ENCODE results near the gene DPP10. TPM values are rescaled to one million over a fixed set of nuclear protein-coding genes. Genes with fewer than 3 reads are reported as not detected.

The DPP10 gene
- total and polyA plus RNA-seq, 4 donors = 0.08 to 5.0 (median 0.27) TPM

DNA sequence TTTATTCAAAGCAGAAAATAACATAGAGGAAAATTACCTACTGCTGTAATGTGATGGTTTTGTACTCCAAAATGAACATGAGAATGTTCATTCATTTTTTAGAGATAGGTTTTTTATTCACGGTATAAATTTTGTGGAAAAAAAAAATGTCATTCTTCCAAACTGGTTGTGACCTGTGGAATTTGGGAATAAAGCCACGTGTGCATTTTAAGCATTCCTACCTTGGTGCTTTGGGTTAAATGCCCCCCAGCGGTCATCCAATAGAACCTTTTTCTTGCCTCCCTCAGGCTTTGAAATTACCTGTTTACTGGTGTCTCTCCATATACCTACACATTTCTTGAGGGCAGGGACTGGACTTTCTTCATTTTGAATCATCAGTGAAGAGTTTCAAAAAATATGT lies 740.7 kb downstream of the DPP10 start:
- ATAC-seq (ENCODE audit: insufficient read depth, low FRiP score) (no peak), DNase-seq (no peak)
- Histone ChIP-seq H3K4me3 (no peak overlapping the region), H3K36me3 (ENCODE audit: control insufficient read depth in 4 of 4, insufficient read depth in 4 of 4, low read length in 4 of 4) (no peaks in the 10 kb centered on the region), H3K9me3 (ENCODE audit: control insufficient read depth in 4 of 4, insufficient read depth in 3 of 4, low read length in 3 of 4) (peaks cover 0 to 3% (median 0%) of the 10 kb centered on the region in 4 donors), H3K9ac (ENCODE audit: insufficient read depth in 1 of 2, low read length in 2 of 2) (no peak overlapping the region), H3K27ac (ENCODE audit: low read depth in 1 of 2, low read length in 1 of 2) (no peak overlapping the region), H3K4me1 (ENCODE audit: control insufficient read depth in 5 of 5, insufficient read depth in 5 of 5, low read length in 5 of 5) (no peaks in the 10 kb centered on the region), H3K27me3 (ENCODE audit: control insufficient read depth in 3 of 3, insufficient read depth in 3 of 3, low read length in 2 of 3) (peaks cover 0 to 6% (median 0%) of the 10 kb centered on the region in 3 donors)
- TF ChIP-seq, protein P1, sequence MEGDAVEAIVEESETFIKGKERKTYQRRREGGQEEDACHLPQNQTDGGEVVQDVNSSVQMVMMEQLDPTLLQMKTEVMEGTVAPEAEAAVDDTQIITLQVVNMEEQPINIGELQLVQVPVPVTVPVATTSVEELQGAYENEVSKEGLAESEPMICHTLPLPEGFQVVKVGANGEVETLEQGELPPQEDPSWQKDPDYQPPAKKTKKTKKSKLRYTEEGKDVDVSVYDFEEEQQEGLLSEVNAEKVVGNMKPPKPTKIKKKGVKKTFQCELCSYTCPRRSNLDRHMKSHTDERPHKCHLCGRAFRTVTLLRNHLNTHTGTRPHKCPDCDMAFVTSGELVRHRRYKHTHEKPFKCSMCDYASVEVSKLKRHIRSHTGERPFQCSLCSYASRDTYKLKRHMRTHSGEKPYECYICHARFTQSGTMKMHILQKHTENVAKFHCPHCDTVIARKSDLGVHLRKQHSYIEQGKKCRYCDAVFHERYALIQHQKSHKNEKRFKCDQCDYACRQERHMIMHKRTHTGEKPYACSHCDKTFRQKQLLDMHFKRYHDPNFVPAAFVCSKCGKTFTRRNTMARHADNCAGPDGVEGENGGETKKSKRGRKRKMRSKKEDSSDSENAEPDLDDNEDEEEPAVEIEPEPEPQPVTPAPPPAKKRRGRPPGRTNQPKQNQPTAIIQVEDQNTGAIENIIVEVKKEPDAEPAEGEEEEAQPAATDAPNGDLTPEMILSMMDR (IDR thresholded peaks at IDR 0.05; ENCODE audit: control extremely low read depth, extremely low read depth) = no peak
- whole genome bisulfite sequencing, 2 donors = 33 to 49% methylated on average over 3 of the region's 3 CpGs

DNA sequence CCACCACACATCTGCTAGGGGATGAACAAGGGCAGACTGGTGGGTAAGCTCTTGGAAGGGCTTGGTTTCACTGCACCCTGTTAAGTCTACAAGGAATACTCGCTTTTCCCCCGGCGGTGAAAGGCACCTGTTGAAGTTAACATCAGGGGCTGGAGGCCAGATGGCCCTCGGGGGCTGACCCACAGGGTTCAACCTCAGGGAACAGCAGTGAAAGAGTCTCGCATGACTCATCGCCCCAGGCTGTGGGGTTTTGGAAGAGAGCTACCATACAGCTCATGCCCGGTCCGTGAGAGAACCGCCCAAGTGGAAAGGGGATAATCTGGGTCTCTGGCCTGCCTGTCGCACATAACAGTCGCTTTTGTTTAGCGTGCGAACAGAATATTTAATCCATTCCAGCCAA lies 748.0 kb downstream of the DPP10 start:
- Histone ChIP-seq H3K27me3 (ENCODE audit: control insufficient read depth in 3 of 3, insufficient read depth in 3 of 3, low read length in 2 of 3) (no peaks in the 10 kb centered on the region), H3K36me3 (ENCODE audit: control insufficient read depth in 4 of 4, insufficient read depth in 4 of 4, low read length in 4 of 4) (no peaks in the 10 kb centered on the region), H3K27ac (ENCODE audit: low read depth in 1 of 2, low read length in 1 of 2) (no peak overlapping the region), H3K4me1 (ENCODE audit: control insufficient read depth in 5 of 5, insufficient read depth in 5 of 5, low read length in 5 of 5) (peaks cover 0 to 4% (median 0%) of the 10 kb centered on the region in 5 donors), H3K9ac (ENCODE audit: insufficient read depth in 1 of 2, low read length in 2 of 2) (no peak overlapping the region), H3K4me3 (no peak overlapping the region), H3K9me3 (ENCODE audit: control insufficient read depth in 4 of 4, insufficient read depth in 3 of 4, low read length in 3 of 4) (peaks cover 0 to 5% (median 2%) of the 10 kb centered on the region in 4 donors)
- ATAC-seq (ENCODE audit: insufficient read depth, low FRiP score) = no peak
- DNase-seq = no peak
- TF ChIP-seq, protein P1 (IDR thresholded peaks at IDR 0.05; ENCODE audit: control extremely low read depth, extremely low read depth) = no peak
- WGBS, 2 donors = 94 to 96% methylated on average over 13 of the region's 13 CpGs

DNA sequence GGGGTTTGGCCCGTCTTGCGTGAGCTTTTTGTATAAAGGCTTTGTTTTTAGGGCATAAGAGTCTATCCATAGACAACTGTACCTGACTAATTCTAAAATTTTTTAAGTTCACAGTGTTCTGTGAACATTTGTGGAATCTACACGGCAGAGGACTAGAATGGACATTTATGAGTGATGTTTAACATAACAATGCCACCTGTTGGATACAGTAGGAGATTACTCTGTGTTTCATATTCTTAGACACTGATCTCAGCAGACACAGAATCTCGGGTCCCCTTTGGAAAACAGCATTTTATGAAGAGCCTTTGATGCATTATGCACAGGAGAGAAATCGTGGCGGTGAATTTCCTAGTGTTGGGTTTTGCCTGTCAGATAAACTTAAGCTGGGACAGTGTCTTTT lies 752.2 kb downstream of the DPP10 start:
- TF ChIP-seq, protein P1 (IDR thresholded peaks at IDR 0.05; ENCODE audit: control extremely low read depth, extremely low read depth) = no peak
- Histone ChIP-seq H3K4me1 (ENCODE audit: control insufficient read depth in 5 of 5, insufficient read depth in 5 of 5, low read length in 5 of 5) (peaks cover 0 to 10% (median 0%) of the 10 kb centered on the region in 5 donors), H3K9ac (ENCODE audit: insufficient read depth in 1 of 2, low read length in 2 of 2) (no peak overlapping the region), H3K4me3 (no peak overlapping the region), H3K36me3 (ENCODE audit: control insufficient read depth in 4 of 4, insufficient read depth in 4 of 4, low read length in 4 of 4) (no peaks in the 10 kb centered on the region), H3K27me3 (ENCODE audit: control insufficient read depth in 3 of 3, insufficient read depth in 3 of 3, low read length in 2 of 3) (no peaks in the 10 kb centered on the region), H3K27ac (ENCODE audit: low read depth in 1 of 2, low read length in 1 of 2) (no peak overlapping the region), H3K9me3 (ENCODE audit: control insufficient read depth in 4 of 4, insufficient read depth in 3 of 4, low read length in 3 of 4) (peaks cover 0 to 3% (median 0%) of the 10 kb centered on the region in 4 donors)
- no peak for ATAC-seq (ENCODE audit: insufficient read depth, low FRiP score)
- 83 to 84% methylated on average over 6 of the region's 6 CpGs for WGBS, 2 donors
- no peak for DNase-seq

DNA sequence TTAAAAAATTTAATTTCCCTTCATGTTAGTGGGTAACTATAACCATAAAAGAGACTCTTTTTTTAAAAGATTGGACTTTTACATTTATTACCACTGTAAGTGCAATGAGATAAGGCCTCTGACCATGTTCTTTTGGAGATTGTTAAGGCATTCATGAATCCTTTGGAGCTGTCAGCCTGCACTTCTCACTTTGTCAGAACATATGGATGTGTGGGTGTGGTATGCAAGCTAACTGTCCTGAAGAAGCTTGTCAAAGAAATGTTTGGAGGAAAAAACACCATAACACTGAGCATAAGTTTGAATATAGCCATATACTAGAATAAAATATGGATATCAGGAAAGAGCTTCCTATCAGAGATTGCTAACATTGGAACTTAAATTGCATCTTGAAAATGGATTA lies 754.1 kb downstream of the DPP10 start:
- TF ChIP-seq, protein P1 (IDR thresholded peaks at IDR 0.05; ENCODE audit: control extremely low read depth, extremely low read depth) = no peak
- no peak for ATAC-seq (ENCODE audit: insufficient read depth, low FRiP score)
- no peak overlapping the region for H3K4me3 ChIP-seq
- H3K27ac ChIP-seq (ENCODE audit: low read depth in 1 of 2, low read length in 1 of 2) = no peak overlapping the region
- DNase-seq = no peak
- H3K9me3 ChIP-seq (ENCODE audit: control insufficient read depth in 4 of 4, insufficient read depth in 3 of 4, low read length in 3 of 4) = no peaks in the 10 kb centered on the region
- no peaks in the 10 kb centered on the region for H3K36me3 ChIP-seq (ENCODE audit: control insufficient read depth in 4 of 4, insufficient read depth in 4 of 4, low read length in 4 of 4)
- no peak overlapping the region for H3K9ac ChIP-seq (ENCODE audit: insufficient read depth in 1 of 2, low read length in 2 of 2)
- H3K4me1 ChIP-seq (ENCODE audit: control insufficient read depth in 5 of 5, insufficient read depth in 5 of 5, low read length in 5 of 5) = peaks cover 0 to 19% (median 0%) of the 10 kb centered on the region in 5 donors
- no peaks in the 10 kb centered on the region for H3K27me3 ChIP-seq (ENCODE audit: control insufficient read depth in 3 of 3, insufficient read depth in 3 of 3, low read length in 2 of 3)

All from lung (tissue), 12 donors.